HEK293T (cell line): Measurements from ENCODE around the gene XRCC1.

Experiments used
- CTCF ChIA-PET: fragments of 350-600 bp; formaldehyde crosslinking; extraction: SDS; loops from one replicate; lab custom pipeline; 2021; ENCODE audit warnings: antibody characterized with exemption, inconsistent platforms; lab: Yijun Ruan, JAX
- POLR2A ChIA-PET: fragments of 350-600 bp; formaldehyde crosslinking; extraction: SDS; loops from one replicate; lab custom pipeline; 2020; ENCODE audit warnings: antibody characterized with exemption, inconsistent platforms; lab: Yijun Ruan, JAX
- DNase-seq: peaks from one replicate; pipeline ENCODE4 v3.0.0; 2012; ENCODE audit warnings: mixed read lengths; ENCODE audit errors: extremely low spot score
- ARNT ChIP-seq: fragments of 450-650 bp; IDR thresholded peaks from 2 replicates; pipeline ENCODE4 v1.6.1; 2017; ENCODE audit warnings: mild to moderate bottlenecking
- BHLHE40 ChIP-seq: fragments of 450-650 bp; IDR thresholded peaks from 2 replicates; pipeline ENCODE4 v1.6.1; 2016; ENCODE audit warnings: mild to moderate bottlenecking, moderate library complexity, borderline replicate concordance
- CTBP1 ChIP-seq: fragments of 450-650 bp; IDR thresholded peaks from 2 replicates; pipeline ENCODE4 v1.6.1; 2016; ENCODE audit warnings: borderline replicate concordance
- ELF4 ChIP-seq: fragments of 450-650 bp; IDR thresholded peaks from 2 replicates; pipeline ENCODE4 v1.6.1; 2017; ENCODE audit warnings: antibody characterized with exemption
- FOXA1 ChIP-seq: fragments of 450-650 bp; IDR thresholded peaks from 2 replicates; pipeline ENCODE4 v1.6.1; 2016; ENCODE audit warnings: mild to moderate bottlenecking
- FOXK2 ChIP-seq: fragments of 450-650 bp; IDR thresholded peaks from 2 replicates; pipeline ENCODE4 v1.6.1; 2016; ENCODE audit warnings: mild to moderate bottlenecking
- FOXM1 ChIP-seq: fragments of 450-650 bp; IDR thresholded peaks from 2 replicates; pipeline ENCODE4 v1.6.1; 2017; ENCODE audit warnings: mild to moderate bottlenecking, borderline replicate concordance
- HDGF ChIP-seq: fragments of 450-650 bp; IDR thresholded peaks from 2 replicates; pipeline ENCODE4 v1.6.1; 2017; ENCODE audit warnings: antibody characterized with exemption, borderline replicate concordance
- L3MBTL2 ChIP-seq: fragments of 450-650 bp; conservative IDR thresholded peaks from 2 replicates; pipeline ENCODE4 v1.6.1; 2016; ENCODE audit warnings: mild to moderate bottlenecking
- LEF1 ChIP-seq: fragments of 450-650 bp; IDR thresholded peaks from 2 replicates; pipeline ENCODE4 v1.6.1; 2017; ENCODE audit warnings: mild to moderate bottlenecking, borderline replicate concordance
- NFRKB ChIP-seq: fragments of 450-650 bp; IDR thresholded peaks from 2 replicates; pipeline ENCODE4 v1.6.1; 2016; ENCODE audit warnings: mild to moderate bottlenecking, moderate library complexity
- SP1 ChIP-seq: fragments of 450-650 bp; IDR thresholded peaks from 2 replicates; pipeline ENCODE4 v1.6.1; 2017
- SUZ12 ChIP-seq: fragments of 450-650 bp; IDR thresholded peaks from 2 replicates; pipeline ENCODE4 v1.6.1; 2016; ENCODE audit warnings: mild to moderate bottlenecking
- TARDBP ChIP-seq: fragments of 450-650 bp; IDR thresholded peaks from 2 replicates; pipeline ENCODE4 v1.6.1; 2016
- ZNF384 ChIP-seq: fragments of 450-650 bp; IDR thresholded peaks from 2 replicates; pipeline ENCODE4 v1.6.1; 2016
- TF ChIP-seq, protein P1 (sequence below): fragments of 450-650 bp; IDR thresholded peaks from 2 replicates; pipeline ENCODE4 v1.6.1; 2016

XRCC1 gene

DNA sequence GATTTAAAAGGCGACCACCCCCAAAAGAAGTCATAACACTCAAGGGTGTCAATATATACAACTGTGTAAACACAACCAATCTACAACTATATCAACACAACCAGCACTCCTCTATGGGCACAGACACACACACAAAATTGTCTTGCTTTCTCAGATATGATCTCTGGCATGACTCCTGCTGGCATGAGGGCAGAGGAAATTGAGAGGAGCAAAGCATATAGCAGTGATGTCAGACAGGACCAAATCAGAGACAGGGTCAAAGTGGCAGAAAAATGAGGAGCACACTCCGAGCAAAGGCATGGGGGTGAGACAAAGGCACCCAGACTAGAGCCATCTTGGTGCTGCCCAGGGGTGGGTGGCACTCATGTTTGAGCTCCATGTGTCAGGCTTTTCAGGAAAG is 11.0 kb upstream of the XRCC1 start:
- POLR2A ChIA-PET: no interaction called here
- no peak for TF ChIP-seq HDGF
- no peak for TF ChIP-seq ELF4
- TF ChIP-seq, protein P1, sequence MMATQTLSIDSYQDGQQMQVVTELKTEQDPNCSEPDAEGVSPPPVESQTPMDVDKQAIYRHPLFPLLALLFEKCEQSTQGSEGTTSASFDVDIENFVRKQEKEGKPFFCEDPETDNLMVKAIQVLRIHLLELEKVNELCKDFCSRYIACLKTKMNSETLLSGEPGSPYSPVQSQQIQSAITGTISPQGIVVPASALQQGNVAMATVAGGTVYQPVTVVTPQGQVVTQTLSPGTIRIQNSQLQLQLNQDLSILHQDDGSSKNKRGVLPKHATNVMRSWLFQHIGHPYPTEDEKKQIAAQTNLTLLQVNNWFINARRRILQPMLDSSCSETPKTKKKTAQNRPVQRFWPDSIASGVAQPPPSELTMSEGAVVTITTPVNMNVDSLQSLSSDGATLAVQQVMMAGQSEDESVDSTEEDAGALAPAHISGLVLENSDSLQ: no peak
- TF ChIP-seq SUZ12: no peak
- no peak for TF ChIP-seq CTBP1
- no peak for TF ChIP-seq TARDBP
- TF ChIP-seq SP1: no peak
- no peak for TF ChIP-seq BHLHE40
- TF ChIP-seq FOXM1: no peak
- no peak for TF ChIP-seq FOXK2
- TF ChIP-seq L3MBTL2: no peak
- no peak for TF ChIP-seq FOXA1
- TF ChIP-seq NFRKB: no peak
- no peak for TF ChIP-seq ARNT
- no peak for TF ChIP-seq ZNF384
- TF ChIP-seq LEF1: no peak
- DNase-seq: no peak
- CTCF ChIA-PET: interaction anchor here (0.6 kb wide), 1 partner anchor 68 kb away, joined by 3 read pairs; no protein-coding TSS in a partner anchor

DNA sequence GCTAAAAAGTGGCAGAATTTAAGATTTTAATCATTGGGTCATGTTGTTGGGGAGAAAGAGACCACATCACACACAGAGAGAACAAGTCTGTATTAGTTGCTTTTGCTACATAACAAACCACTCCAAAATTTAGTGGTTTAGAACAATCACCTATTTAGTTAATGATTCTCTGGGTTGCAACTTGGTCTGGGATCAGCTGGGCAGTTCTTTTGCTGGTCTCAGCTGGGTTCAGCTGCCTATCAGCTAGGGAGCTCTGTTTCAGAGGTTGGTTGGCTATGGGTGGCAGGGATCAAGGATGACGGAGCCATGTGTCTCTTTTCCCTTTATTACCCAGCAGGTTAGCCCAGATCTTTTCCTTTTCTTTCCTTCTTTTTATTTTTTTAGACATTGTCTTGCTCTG is 9.2 kb upstream of the XRCC1 start:
- CTCF ChIA-PET: interaction anchor here (1.3 kb wide), 1 partner anchor 10 kb away, joined by 6 read pairs; no protein-coding TSS in a partner anchor
- no peak for DNase-seq
- POLR2A ChIA-PET: no interaction called here
- TF ChIP-seq FOXA1 (no peak), SUZ12 (no peak), TARDBP (no peak), ELF4 (no peak), HDGF (no peak)

DNA sequence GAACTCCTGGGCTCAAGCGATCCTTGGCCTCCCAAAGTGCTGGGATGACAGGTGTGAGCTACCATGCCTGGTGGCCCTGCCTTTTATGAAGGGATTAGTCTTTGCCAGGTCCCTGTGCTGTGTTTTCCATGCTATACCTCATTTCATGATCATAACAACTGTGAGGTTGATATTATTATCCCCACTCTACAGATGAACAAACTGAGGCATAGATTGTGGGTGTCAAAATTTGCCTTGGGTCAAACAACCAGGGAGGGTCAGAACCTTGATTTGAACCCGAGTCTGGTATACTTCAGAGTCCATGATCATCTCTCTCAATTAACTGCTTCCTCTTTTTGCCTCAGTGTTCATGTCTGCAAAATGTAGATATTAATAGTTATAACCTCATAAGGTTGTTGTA is 7.2 kb upstream of the XRCC1 start:
- TF ChIP-seq HDGF: no peak
- no peak for TF ChIP-seq ZNF384
- TF ChIP-seq FOXM1: no peak
- TF ChIP-seq FOXK2: no peak
- TF ChIP-seq ARNT: no peak
- no peak for TF ChIP-seq TARDBP
- TF ChIP-seq, protein P1: no peak
- TF ChIP-seq LEF1: no peak
- TF ChIP-seq L3MBTL2: no peak
- TF ChIP-seq ELF4: no peak
- no peak for TF ChIP-seq SP1
- no peak for TF ChIP-seq CTBP1
- TF ChIP-seq BHLHE40: no peak
- TF ChIP-seq FOXA1: no peak
- no peak for TF ChIP-seq SUZ12
- no peak for TF ChIP-seq NFRKB
- ChIA-PET POLR2A (no interaction called here), CTCF (interaction anchor here (1.2 kb wide), 1 partner anchor 12 kb away, joined by 6 read pairs; no protein-coding TSS in a partner anchor)
- DNase-seq: no peak

DNA sequence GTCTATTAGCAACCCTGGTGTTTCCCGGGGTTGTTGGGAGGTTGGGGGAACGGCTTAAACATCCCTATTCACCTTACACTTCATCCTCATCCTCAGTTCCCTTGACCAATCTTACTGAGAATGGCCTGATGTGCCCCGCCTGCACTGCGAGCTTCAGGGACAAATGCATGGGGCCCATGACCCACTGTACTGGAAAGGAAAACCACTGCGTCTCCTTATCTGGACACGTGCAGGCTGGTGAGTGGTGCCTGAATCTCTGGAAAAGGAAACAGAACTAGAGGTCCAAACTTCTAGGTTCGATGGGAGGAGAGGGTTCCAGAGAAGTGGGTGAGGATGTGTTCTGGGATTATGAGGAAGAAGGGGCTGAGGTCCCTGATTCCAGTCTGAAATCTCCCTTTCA is 6.1 kb upstream of the XRCC1 start:
- POLR2A ChIA-PET: no interaction called here
- TF ChIP-seq, protein P1: no peak
- TF ChIP-seq LEF1 (no peak), ELF4 (no peak), SP1 (no peak), L3MBTL2 (no peak), NFRKB (no peak)
- CTCF ChIA-PET: no interaction called here
- no peak for DNase-seq

DNA sequence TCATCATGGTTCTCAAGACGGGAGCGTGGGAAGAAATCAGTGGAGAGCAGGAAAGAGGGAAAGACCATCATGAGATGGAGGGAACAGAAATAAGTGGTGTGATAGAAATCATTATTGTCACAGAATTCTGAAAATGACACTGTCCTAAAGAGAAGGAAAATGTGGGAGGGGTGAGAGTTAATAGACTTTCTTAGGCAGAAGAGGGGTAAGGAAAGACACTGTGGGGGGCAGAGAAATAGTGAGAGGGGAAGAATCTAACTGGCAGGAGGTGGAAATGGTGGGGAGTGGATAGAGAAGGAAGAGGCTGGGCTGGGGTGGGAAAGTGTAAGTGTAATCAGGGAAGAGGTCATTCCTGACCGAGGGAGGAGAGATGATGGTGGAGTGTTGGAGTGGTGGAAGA is 3.5 kb upstream of the XRCC1 start:
- POLR2A ChIA-PET: interaction anchor here (1.7 kb wide), 1 partner anchor 17 kb away, joined by 8 read pairs; the partner anchor contains the start of genes IRGQ and ZNF576
- TF ChIP-seq FOXM1 (no peak), FOXK2 (no peak), BHLHE40 (no peak), CTBP1 (no peak), ELF4 (no peak), ZNF384 (no peak), ARNT (no peak), LEF1 (no peak), HDGF (no peak), L3MBTL2 (no peak), TARDBP (no peak), SUZ12 (no peak), SP1 (no peak), FOXA1 (no peak), NFRKB (no peak)
- TF ChIP-seq, protein P1: no peak
- CTCF ChIA-PET: no interaction called here

More for the DNA sequence above, 3.5 kb upstream of the XRCC1 start:
- no peak for DNase-seq
